Prostate gland (tissue), 2 donors: ENCODE results near the gene AQR.

Experiments
- POLR2A ChIP-seq: fragments of 450-650 bp; IDR thresholded peaks from one replicate; pipeline ENCODE4 v1.6.1; 2016; ENCODE audit warnings: antibody characterized with exemption, mild to moderate bottlenecking
- POLR2AphosphoS5 ChIP-seq: sonication (generic); formaldehyde crosslinking; IDR thresholded peaks from one replicate; pipeline ENCODE4 v1.6.1; 2017; ENCODE audit warnings: antibody characterized with exemption
- TF ChIP-seq, protein P1 (sequence below), 4 experiments: fragments of 200-600 bp in 2 of 4; fragments of 450-650 bp in 2 of 4; sonication (generic) in 2 of 4; IDR thresholded peaks; 1 replicate in 3 of 4; 2 replicates in 1 of 4; pipeline ENCODE4 v1.5.1; 2016 to 2019; ENCODE audit warnings: antibody characterized with exemption in 4 of 4, mild to moderate bottlenecking in 2 of 4, moderate library complexity in 2 of 4

GRCh38 chr15:34804776-34805175 lies 164.8 kb downstream of the AQR start:
- TF ChIP-seq, protein P1, sequence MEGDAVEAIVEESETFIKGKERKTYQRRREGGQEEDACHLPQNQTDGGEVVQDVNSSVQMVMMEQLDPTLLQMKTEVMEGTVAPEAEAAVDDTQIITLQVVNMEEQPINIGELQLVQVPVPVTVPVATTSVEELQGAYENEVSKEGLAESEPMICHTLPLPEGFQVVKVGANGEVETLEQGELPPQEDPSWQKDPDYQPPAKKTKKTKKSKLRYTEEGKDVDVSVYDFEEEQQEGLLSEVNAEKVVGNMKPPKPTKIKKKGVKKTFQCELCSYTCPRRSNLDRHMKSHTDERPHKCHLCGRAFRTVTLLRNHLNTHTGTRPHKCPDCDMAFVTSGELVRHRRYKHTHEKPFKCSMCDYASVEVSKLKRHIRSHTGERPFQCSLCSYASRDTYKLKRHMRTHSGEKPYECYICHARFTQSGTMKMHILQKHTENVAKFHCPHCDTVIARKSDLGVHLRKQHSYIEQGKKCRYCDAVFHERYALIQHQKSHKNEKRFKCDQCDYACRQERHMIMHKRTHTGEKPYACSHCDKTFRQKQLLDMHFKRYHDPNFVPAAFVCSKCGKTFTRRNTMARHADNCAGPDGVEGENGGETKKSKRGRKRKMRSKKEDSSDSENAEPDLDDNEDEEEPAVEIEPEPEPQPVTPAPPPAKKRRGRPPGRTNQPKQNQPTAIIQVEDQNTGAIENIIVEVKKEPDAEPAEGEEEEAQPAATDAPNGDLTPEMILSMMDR (IDR thresholded peaks at IDR 0.05) = no peak
- TF ChIP-seq POLR2AphosphoS5 (no peak), POLR2A (no peak)
